BLaER1 treated with 17β-estradiol and CSF1 and Interleukin-3, amounts not matched to agents 10 nM and 100 nM (cell line): Measurements from ENCODE around the gene SDK2.
A peak's percentile ranks its signal among the peaks of the same experiment; 100 is the strongest.

ENCODE experiments used
- H3K27ac ChIP-seq, 11 experiments: shearing (Covaris generic); formaldehyde crosslinking; 2 replicates each; pipeline ENCODE4 v1.8.1; 2022
- H3K27me3 ChIP-seq, 11 experiments: shearing (Covaris generic); formaldehyde crosslinking; 2 replicates each; pipeline ENCODE4 v1.8.1; 2022
- H3K36me3 ChIP-seq, 11 experiments: shearing (Covaris generic); formaldehyde crosslinking; 2 replicates each; pipeline ENCODE4 v1.8.1; 2022
- H3K4me1 ChIP-seq, 10 experiments: shearing (Covaris generic); formaldehyde crosslinking; 2 replicates each; pipeline ENCODE4 v1.8.1; 2022
- H3K4me2 ChIP-seq, 11 experiments: shearing (Covaris generic); formaldehyde crosslinking; 2 replicates each; pipeline ENCODE4 v1.8.1; 2022
- H3K4me3 ChIP-seq, 10 experiments: shearing (Covaris generic); formaldehyde crosslinking; 2 replicates each; pipeline ENCODE4 v1.8.1; 2022
- H3K9ac ChIP-seq, 11 experiments: shearing (Covaris generic); formaldehyde crosslinking; 2 replicates each; pipeline ENCODE4 v1.8.1; 2022
- H3K9me3 ChIP-seq, 11 experiments: shearing (Covaris generic); formaldehyde crosslinking; replicated peaks in 1 of 11; 2 replicates each; pipeline ENCODE4 v1.8.1; 2022
- H4K20me1 ChIP-seq, 11 experiments: shearing (Covaris generic); formaldehyde crosslinking; 2 replicates each; pipeline ENCODE4 v1.8.1; 2022
- Cebpa-rat ChIP-seq, 11 experiments: shearing (Covaris generic); IDR thresholded peaks; 2 replicates each; pipeline ENCODE4 v1.8.1; 2022

Gene SDK2

DNA sequence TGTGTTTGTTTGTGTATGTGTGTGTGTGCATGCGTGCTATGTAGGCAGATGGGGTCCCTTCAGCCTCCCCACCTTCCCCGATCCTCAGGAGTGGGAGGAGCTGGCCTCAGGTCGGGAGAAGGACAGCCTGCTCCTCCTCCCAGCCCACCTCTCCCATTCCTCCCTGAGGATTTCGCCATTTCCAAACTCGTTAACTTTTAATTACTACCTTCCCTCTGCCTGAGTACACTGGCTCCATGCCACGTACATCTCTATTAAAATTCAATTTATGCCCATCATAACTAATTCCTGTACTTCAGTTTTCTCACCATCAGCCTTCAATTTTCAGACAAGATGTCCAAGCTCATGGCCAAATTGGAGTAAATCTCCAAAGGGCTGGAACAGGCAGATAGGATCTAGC lies 148.6 kb downstream of the SDK2 start:
- H4K20me1 ChIP-seq, result peaks cover 0 to 32% (median 0%) of the 10 kb centered on the region in 11 experiments; a peak in 4 of 22 replicates
- H3K4me3 ChIP-seq, result no peak overlapping the region
- H3K4me2 ChIP-seq, result no peak overlapping the region

DNA sequence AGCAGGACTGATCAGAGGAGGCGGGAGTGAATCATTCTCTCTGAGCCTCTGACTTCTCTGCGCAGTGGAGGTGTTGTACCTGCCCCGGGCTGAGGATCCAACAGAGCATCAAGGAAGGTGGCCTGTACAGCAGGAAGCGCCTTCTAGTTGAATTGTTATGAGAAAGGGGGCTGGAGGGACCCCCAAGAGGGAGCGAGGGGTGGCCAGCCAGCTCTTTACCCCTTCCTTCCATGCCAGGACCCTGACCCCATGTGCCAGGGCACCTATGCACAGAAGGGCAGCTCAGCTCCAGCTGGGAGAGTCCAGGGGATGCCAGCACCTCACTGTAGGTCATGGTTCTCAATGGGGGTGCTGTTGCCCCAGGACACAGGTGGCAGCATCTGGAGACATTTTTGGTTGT lies 149.3 kb downstream of the SDK2 start:
- Histone ChIP-seq H3K27ac (no peak overlapping the region), H3K36me3 (no peaks in the 10 kb centered on the region; a peak in 2 of 22 replicates), H3K4me2 (no peak overlapping the region), H3K9me3 (no peaks in the 10 kb centered on the region), H3K4me3 (no peak overlapping the region), H3K27me3 (no peaks in the 10 kb centered on the region), H3K9ac (no peak overlapping the region), H3K4me1 (peaks cover 0 to 24% (median 15%) of the 10 kb centered on the region in 10 experiments; a peak in 11 of 20 replicates), H4K20me1 (peaks cover 0 to 32% (median 0%) of the 10 kb centered on the region in 11 experiments; a peak in 4 of 22 replicates)
- TF ChIP-seq Cebpa-rat (IDR thresholded peaks at IDR 0.05), result no peak

More for the DNA sequence above, 148.6 kb downstream of the SDK2 start:
- H3K9ac ChIP-seq, result no peak overlapping the region
- no peaks in the 10 kb centered on the region for H3K9me3 ChIP-seq
- H3K4me1 ChIP-seq, result peaks cover 0 to 24% (median 15%) of the 10 kb centered on the region in 10 experiments; a peak in 11 of 20 replicates
- TF ChIP-seq Cebpa-rat (IDR thresholded peaks at IDR 0.05), result no peak
- H3K27ac ChIP-seq, result no peak overlapping the region
- H3K27me3 ChIP-seq, result no peaks in the 10 kb centered on the region
- H3K36me3 ChIP-seq, result no peaks in the 10 kb centered on the region; a peak in 2 of 22 replicates

DNA sequence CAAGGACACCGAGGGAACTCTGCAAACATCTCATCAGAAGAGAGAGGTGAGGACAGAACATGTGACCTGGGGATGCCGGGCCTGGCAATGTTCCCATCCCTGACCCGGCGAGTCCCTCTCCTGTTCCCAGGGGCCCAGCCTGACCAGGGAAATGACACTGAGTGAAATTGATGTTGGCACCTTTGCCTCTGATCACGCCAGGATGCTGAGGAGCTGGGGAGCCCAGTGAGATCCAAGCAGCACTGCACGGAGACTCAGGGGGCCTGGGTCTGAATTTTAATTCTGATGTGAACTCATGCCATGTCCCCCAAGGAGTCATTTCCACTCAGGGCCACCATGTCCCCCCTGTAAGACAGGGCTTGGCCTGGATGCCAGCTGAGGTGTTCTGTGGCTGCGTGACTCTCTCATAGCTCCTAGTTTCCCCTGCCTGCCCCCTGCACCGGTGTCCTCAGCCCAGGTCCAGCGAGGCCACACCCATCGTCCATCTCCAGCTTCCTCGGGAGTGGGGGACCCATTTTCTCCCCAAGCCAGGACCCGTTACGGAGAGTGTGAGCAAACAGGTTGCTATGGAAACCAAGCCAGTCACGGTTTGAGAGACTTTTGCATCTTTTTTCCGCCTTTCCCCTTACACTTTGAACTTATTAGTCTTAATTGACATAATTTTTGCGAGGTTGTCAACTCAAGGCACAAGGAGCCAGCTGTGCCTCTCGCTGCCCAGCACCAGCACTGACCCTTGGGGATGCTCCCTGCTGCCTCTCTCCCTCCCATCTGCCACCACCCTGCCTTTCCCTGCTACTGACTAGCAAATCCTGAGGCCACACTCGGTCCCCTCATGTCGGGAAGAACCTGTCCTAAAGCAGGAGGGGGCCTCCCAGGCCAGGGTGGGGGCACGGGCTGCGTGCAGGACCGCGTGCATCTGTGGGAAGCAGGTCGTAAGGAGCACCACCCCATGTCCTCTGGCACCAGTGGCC lies 150.0 kb downstream of the SDK2 start:
- Histone ChIP-seq H3K9ac (no peak overlapping the region), H4K20me1 (peaks cover 0 to 30% (median 0%) of the 10 kb centered on the region in 11 experiments; a peak in 4 of 22 replicates), H3K9me3 (no peaks in the 10 kb centered on the region), H3K36me3 (no peaks in the 10 kb centered on the region; a peak in 2 of 22 replicates), H3K4me3 (no peak overlapping the region), H3K4me2 (no peak overlapping the region), H3K4me1 (peaks cover 0 to 28% (median 16%) of the 10 kb centered on the region in 10 experiments; a peak in 12 of 20 replicates), H3K27me3 (no peaks in the 10 kb centered on the region), H3K27ac (no peak overlapping the region)
- no peak for TF ChIP-seq Cebpa-rat (IDR thresholded peaks at IDR 0.05)

DNA sequence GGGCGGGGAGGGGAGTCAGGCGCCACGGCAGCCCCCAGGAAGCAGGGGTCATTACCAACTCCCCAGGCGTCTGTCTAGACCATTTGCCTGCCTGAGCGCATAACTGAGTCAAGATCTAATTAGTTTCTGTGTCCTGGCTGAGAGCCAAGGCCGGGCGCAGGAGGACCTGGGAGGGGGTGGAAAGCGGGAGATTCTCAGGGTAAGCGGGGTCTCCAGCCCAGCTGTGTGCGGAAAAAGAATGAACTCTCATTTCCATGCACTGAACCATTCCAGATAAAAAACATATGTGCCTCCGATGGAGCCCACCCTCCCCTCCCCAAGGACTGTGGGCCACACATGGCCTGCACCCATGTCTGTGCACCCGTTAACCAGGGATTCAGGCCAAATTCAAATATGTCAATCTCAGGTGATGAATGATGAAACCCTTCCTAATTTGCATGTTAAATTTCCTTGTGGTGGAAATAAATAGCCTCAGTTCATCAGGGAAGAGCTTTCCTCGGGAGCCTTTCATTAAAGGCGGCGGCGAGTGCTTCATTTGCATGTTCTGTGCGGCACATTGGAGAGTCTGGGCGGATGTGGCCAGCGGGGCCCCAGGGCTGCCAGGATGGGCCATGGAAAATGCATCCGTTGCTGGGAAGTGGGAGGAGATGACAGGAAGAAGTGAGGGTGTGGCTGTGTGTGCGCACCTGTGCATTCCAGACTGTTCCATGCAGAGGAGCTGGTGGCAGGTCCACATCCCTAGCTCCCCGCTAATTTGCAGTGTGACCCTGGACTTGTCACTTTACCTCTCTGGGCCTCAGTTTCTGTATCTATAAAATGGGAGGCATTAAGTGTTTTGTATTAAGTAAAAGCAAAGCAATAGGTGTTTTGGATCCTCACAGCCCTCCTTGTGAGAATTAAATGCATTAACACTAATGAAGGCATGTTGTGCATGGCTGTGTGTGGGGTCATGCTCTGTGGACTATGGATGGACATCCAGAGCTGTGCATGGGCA lies 151.1 kb downstream of the SDK2 start:
- peaks cover 6 to 34% (median 18%) of the 10 kb centered on the region in 10 experiments; a peak in 14 of 20 replicates for H3K4me1 ChIP-seq
- H4K20me1 ChIP-seq, result peaks cover 0 to 24% (median 0%) of the 10 kb centered on the region in 11 experiments; a peak in 4 of 22 replicates
- no peak overlapping the region for H3K9ac ChIP-seq
- no peaks in the 10 kb centered on the region for H3K9me3 ChIP-seq
- TF ChIP-seq Cebpa-rat (IDR thresholded peaks at IDR 0.05), result no peak
- H3K27me3 ChIP-seq, result no peaks in the 10 kb centered on the region
- H3K36me3 ChIP-seq, result no peaks in the 10 kb centered on the region; a peak in 1 of 22 replicates
- H3K27ac ChIP-seq, result no peak overlapping the region
- no peak overlapping the region for H3K4me3 ChIP-seq
- H3K4me2 ChIP-seq, result peak overlapping the region in 5 of 11 experiments; percentile 11 to 43 (median 31); a peak in 6 of 22 replicates

DNA sequence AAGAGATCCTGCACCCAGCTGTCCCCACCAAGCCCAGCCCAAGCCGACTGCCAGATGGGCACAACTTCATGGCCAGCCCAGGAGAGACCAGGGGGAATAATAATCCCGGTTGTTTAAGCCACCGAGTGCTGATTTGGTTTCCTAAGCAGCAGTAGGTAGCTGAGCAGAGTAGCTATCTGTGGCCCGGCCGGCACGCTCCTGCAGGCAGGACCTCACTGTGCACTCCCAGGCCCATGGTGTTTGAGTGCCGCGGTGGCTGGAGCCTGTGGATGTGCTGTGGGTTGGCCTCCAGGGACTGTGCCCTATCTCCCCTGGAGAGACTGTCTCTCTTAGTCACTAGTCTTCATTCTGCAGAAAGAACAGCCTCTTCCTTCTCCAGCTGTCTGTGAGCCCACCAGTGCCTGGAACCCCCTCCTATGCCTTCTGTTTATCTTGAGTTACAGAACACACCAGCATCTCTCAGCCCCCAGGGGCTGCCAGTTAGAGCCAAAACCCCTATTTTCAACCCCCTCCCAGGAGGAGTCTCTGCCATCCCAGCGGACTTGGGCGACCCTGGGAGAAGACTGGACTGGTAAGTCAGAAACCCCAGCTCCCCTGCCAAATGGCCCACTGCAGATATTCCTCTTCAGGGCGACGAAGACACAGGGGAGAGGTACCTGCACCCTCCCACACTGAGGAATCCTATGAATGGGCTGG lies 152.0 kb downstream of the SDK2 start:
- H3K9ac ChIP-seq, result no peak overlapping the region
- H3K4me2 ChIP-seq, result peak overlapping the region in 5 of 11 experiments; percentile 20 to 43 (median 31); a peak in 8 of 22 replicates
- H3K4me3 ChIP-seq, result no peak overlapping the region
- H3K36me3 ChIP-seq, result no peaks in the 10 kb centered on the region; a peak in 1 of 22 replicates
- no peak overlapping the region for H3K27ac ChIP-seq
- H3K9me3 ChIP-seq, result no peaks in the 10 kb centered on the region
- H4K20me1 ChIP-seq, result peaks cover 0 to 24% (median 0%) of the 10 kb centered on the region in 11 experiments; a peak in 4 of 22 replicates
- H3K27me3 ChIP-seq, result no peaks in the 10 kb centered on the region
- TF ChIP-seq Cebpa-rat (IDR thresholded peaks at IDR 0.05), result no peak
- H3K4me1 ChIP-seq, result peaks cover 6 to 34% (median 18%) of the 10 kb centered on the region in 10 experiments; a peak in 14 of 20 replicates

DNA sequence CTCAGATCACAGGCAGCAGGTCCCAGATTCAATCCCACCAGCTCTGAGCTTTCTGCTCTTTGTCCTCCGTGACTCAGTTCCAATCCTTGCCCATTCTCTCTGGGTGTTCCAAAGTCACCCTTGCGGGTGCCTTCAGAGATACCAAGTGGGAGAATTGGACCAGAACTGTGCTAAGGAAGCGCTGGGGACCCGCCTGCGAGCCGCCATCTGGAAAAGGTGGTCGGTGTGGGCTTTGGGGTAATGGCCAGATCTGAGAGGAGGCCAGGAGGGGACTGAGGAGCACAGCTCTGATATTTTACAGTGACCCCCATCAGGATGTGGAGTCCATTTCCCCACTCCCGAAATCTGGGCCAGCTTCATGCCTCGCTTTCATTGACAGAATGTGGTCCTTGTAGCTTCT lies 152.6 kb downstream of the SDK2 start:
- Histone ChIP-seq H3K4me3 (no peak overlapping the region), H3K4me1 (peaks cover 6 to 34% (median 18%) of the 10 kb centered on the region in 10 experiments; a peak in 14 of 20 replicates), H3K9me3 (no peaks in the 10 kb centered on the region; a peak in 1 of 22 replicates), H3K36me3 (no peaks in the 10 kb centered on the region; a peak in 2 of 22 replicates), H3K4me2 (peak overlapping the region in 5 of 11 experiments; percentile 20 to 43 (median 31); a peak in 6 of 22 replicates), H4K20me1 (peaks cover 0 to 24% (median 0%) of the 10 kb centered on the region in 11 experiments; a peak in 4 of 22 replicates), H3K27ac (no peak overlapping the region), H3K9ac (no peak overlapping the region), H3K27me3 (no peaks in the 10 kb centered on the region)
- TF ChIP-seq Cebpa-rat (IDR thresholded peaks at IDR 0.05), result no peak

DNA sequence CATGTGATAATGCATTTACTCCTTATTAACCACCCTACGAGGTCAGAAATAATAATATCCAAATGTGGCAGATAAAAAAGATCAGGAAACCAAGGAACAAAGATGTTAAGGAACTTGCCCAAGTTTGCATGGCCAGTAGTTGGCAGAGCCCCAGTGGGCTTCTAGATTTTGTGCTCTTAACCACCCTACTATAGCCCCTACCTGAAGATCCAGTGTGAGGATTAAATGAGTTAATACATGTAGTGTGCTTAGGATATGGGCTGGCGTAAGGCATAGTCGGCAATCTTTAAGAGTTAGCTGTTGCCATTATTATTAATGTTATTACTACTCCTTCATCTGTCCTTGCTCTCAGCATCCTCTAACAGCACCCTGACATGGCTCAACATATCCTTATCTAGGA lies 153.4 kb downstream of the SDK2 start:
- Histone ChIP-seq H3K36me3 (peaks cover 0 to 6% (median 0%) of the 10 kb centered on the region in 11 experiments; a peak in 5 of 22 replicates), H3K9me3 (peaks cover 2 to 8% (median 3%) of the 10 kb centered on the region in 11 experiments; a peak in 20 of 22 replicates), H3K9ac (no peak overlapping the region), H3K27ac (no peak overlapping the region), H4K20me1 (peaks cover 0 to 19% (median 0%) of the 10 kb centered on the region in 11 experiments; a peak in 4 of 22 replicates), H3K4me3 (no peak overlapping the region), H3K27me3 (no peaks in the 10 kb centered on the region), H3K4me2 (no peak overlapping the region), H3K4me1 (peaks cover 6 to 34% (median 18%) of the 10 kb centered on the region in 10 experiments; a peak in 14 of 20 replicates)
- TF ChIP-seq Cebpa-rat (IDR thresholded peaks at IDR 0.05), result no peak

DNA sequence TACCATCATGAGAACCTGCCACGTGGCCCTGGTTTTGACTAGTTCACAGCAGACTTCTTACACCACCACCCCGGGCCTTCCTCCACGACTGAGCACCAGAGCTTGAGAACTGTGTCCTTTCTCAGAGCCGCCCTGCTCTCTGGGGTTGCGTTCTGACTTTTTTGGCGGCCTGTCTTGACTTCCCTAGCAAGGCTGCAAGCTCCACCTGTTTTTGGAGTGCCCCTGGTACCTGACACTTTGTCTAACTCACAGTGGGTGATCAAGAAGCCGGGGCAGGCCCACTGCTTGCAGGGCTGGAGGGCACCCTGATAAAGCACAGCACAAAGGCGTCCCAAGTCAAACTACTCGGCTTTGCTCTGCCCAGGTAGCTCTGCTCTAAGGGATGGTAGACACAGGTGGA lies 154.3 kb downstream of the SDK2 start:
- H3K9ac ChIP-seq, result no peak overlapping the region
- peaks cover 6 to 34% (median 18%) of the 10 kb centered on the region in 10 experiments; a peak in 14 of 20 replicates for H3K4me1 ChIP-seq
- H4K20me1 ChIP-seq, result peaks cover 0 to 16% (median 0%) of the 10 kb centered on the region in 11 experiments; a peak in 4 of 22 replicates
- no peak overlapping the region for H3K27ac ChIP-seq
- H3K4me2 ChIP-seq, result no peak overlapping the region
- peaks cover 10 to 16% (median 12%) of the 10 kb centered on the region in 11 experiments for H3K9me3 ChIP-seq
- peaks cover 0 to 11% (median 0%) of the 10 kb centered on the region in 11 experiments; a peak in 7 of 22 replicates for H3K36me3 ChIP-seq
- no peaks in the 10 kb centered on the region for H3K27me3 ChIP-seq
- TF ChIP-seq Cebpa-rat (IDR thresholded peaks at IDR 0.05), result no peak
- no peak overlapping the region for H3K4me3 ChIP-seq
